Natural killer cell (primary cell): ENCODE data around the gene ATP10D. TPM values are rescaled to one million over a fixed set of nuclear protein-coding genes. Genes with fewer than 3 reads are reported as not detected.

Experiments used
- ATAC-seq, 3 donors: fragments of 150-1000 bp in 2 of 3; fragments of 200-7000 bp in 1 of 3; cut with Tn5 transposase; 1 replicate in 1 of 3; 2 replicates in 2 of 3; pipeline ENCODE4 v1.10.0; 2021; ENCODE audit warnings: mild to moderate bottlenecking in 2 of 3, moderate library complexity in 2 of 3
- DNase-seq, 2 donors: peaks; one replicate each; pipeline versions ENCODE4 v3.0.0 to v3.0.0-alpha.2; 2013 to 2021; ENCODE audit warnings: mixed read lengths in 1 of 2
- H3K27ac ChIP-seq: one replicate; pipeline ENCODE4 v1.5.1; 2013; ENCODE audit warnings: mild to moderate bottlenecking, low read length
- H3K27me3 ChIP-seq: one replicate; pipeline ENCODE4 v1.6.1; 2013; ENCODE audit warnings: low read length; ENCODE audit not compliant: control insufficient read depth, insufficient read depth
- H3K36me3 ChIP-seq: one replicate; pipeline ENCODE4 v1.6.1; 2013; ENCODE audit warnings: low read length; ENCODE audit not compliant: control insufficient read depth, insufficient read depth
- H3K4me1 ChIP-seq: one replicate; pipeline ENCODE4 v1.6.1; 2013; ENCODE audit warnings: low read length; ENCODE audit not compliant: control insufficient read depth, insufficient read depth
- H3K4me3 ChIP-seq: one replicate; pipeline ENCODE4 v1.5.1; 2013; ENCODE audit warnings: low read length
- H3K9me3 ChIP-seq: one replicate; pipeline ENCODE4 v1.6.1; 2013; ENCODE audit warnings: low read length; ENCODE audit not compliant: control insufficient read depth, insufficient read depth
- H3K27ac Mint-ChIP-seq, 2 donors: one replicate each; pipeline ENCODE4 v1.8.0; 2022; ENCODE audit warnings: mild to moderate bottlenecking in 2 of 2, mixed read lengths in 2 of 2, moderate library complexity in 1 of 2
- H3K27me3 Mint-ChIP-seq, 2 donors: one replicate each; pipeline ENCODE4 v1.8.0; 2022; ENCODE audit warnings: low read depth in 2 of 2, mixed read lengths in 2 of 2
- H3K36me3 Mint-ChIP-seq: one replicate; pipeline ENCODE4 v1.8.0; 2022; ENCODE audit warnings: mixed read lengths
- H3K4me1 Mint-ChIP-seq, 2 donors: one replicate each; pipeline ENCODE4 v1.8.0; 2022; ENCODE audit warnings: mixed read lengths in 2 of 2
- H3K4me3 Mint-ChIP-seq: one replicate; pipeline ENCODE4 v1.8.0; 2022; ENCODE audit warnings: mild to moderate bottlenecking, moderate library complexity, mixed read lengths
- H3K9me3 Mint-ChIP-seq, 2 donors: one replicate each; pipeline ENCODE4 v1.8.0; 2022; ENCODE audit warnings: mixed read lengths in 2 of 2
- WGBS: methylation state at CpG from one replicate; pipeline ENCODE4 v1.1.7; 2013; ENCODE audit warnings: missing lambda C conversion rate; ENCODE audit not compliant: insufficient coverage; 5-methylcytosine and 5-hydroxymethylcytosine counted together
- intact Hi-C: fragments of 100-400 bp; cut with micrococcal nuclease; formaldehyde crosslinking; loops from one replicate; pipeline ENCODE4 v1.14.2; 2022
- total RNA-seq, 4 donors: library from RNA; stranded (reverse); fragments of 120-200 nt in 1 of 4; gene quantifications; one replicate each; pipeline versions ENCODE4 v1.2.3 to v1.2.4, GENCODE V29; 2013 to 2022
- TF ChIP-seq, protein P1 (sequence below): fragments of 200-600 bp; IDR thresholded peaks from one replicate; pipeline ENCODE4 v1.8.0; 2022; ENCODE audit warnings: antibody characterized with exemption

Gene ATP10D
- total RNA-seq, 3 donors from 2014 or later (not counting 1 experiment from before 2014, with no cell fraction given) = 19.8 to 79.3 (median 28.0) TPM

DNA sequence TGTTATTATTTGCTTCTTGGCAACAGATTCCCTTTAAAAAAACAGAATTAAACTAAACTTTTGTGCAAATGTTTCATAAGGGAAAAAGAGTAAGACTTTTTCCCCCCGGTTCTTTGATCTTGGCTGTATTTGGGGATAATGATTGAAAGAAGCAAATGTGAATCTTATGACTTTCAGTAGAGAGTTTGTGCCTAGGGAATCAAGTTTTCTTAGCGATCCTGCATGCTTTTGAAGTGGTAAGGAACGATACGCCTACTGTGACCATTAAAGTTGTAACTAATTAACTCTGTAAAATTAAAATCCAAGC is 9.0 kb downstream of the ATP10D start:
- no peaks in the 10 kb centered on the region for H3K9me3 Mint-ChIP-seq
- ATAC-seq (no peak), DNase-seq (no peak)
- H3K27ac Mint-ChIP-seq = no peak overlapping the region
- no peak overlapping the region for H3K4me3 ChIP-seq
- WGBS = 50% methylated on average over 2 of the region's 4 CpGs
- H3K27ac ChIP-seq = no peak overlapping the region
- no peaks in the 10 kb centered on the region for H3K4me1 ChIP-seq
- intact Hi-C loops = loop anchor here (5.0 kb wide), 1 partner anchor 68 kb away; no protein-coding TSS in a partner anchor
- H3K36me3 Mint-ChIP-seq = no peaks in the 10 kb centered on the region
- no peak overlapping the region for H3K4me3 Mint-ChIP-seq
- H3K27me3 ChIP-seq = no peaks in the 10 kb centered on the region
- TF ChIP-seq, protein P1, sequence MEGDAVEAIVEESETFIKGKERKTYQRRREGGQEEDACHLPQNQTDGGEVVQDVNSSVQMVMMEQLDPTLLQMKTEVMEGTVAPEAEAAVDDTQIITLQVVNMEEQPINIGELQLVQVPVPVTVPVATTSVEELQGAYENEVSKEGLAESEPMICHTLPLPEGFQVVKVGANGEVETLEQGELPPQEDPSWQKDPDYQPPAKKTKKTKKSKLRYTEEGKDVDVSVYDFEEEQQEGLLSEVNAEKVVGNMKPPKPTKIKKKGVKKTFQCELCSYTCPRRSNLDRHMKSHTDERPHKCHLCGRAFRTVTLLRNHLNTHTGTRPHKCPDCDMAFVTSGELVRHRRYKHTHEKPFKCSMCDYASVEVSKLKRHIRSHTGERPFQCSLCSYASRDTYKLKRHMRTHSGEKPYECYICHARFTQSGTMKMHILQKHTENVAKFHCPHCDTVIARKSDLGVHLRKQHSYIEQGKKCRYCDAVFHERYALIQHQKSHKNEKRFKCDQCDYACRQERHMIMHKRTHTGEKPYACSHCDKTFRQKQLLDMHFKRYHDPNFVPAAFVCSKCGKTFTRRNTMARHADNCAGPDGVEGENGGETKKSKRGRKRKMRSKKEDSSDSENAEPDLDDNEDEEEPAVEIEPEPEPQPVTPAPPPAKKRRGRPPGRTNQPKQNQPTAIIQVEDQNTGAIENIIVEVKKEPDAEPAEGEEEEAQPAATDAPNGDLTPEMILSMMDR = no peak
- no peaks in the 10 kb centered on the region for H3K9me3 ChIP-seq
- H3K27me3 Mint-ChIP-seq = no peaks in the 10 kb centered on the region
- peaks cover 30 to 35% of the 10 kb centered on the region in 2 donors for H3K4me1 Mint-ChIP-seq
- H3K36me3 ChIP-seq = no peaks in the 10 kb centered on the region

DNA sequence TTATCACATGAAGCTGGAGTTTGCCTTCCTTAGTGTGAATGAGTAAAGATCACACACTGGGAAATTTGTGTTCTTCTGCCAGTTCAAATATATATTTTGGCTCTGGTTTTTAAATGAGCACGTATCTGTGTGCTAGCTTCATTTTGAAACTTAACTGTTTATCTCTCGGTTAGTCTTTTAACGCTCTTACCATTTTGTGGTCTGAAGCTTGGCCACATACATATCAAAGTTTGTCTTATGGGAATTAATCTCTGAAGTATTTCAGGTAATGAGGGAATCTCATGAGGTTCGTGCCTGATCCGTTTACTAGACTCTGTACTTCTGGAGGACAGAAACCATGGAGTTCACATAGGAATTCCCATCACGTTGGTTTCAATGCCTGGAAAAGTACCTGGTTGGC is 13.8 kb downstream of the ATP10D start:
- Mint-ChIP-seq H3K27me3 (no peaks in the 10 kb centered on the region), H3K27ac (peak overlapping the region in 1 of 2 donors; percentile 23), H3K4me1 (peaks cover 13% of the 10 kb centered on the region in 2 donors), H3K36me3 (no peaks in the 10 kb centered on the region), H3K4me3 (no peak overlapping the region), H3K9me3 (no peaks in the 10 kb centered on the region)
- intact Hi-C loops = no loop called here
- H3K4me3 ChIP-seq = no peak overlapping the region
- DNase-seq = no peak
- WGBS = 42% methylated on average over 5 of the region's 6 CpGs
- TF ChIP-seq, protein P1 = no peak
- peak overlapping the region; percentile 65 for H3K27ac ChIP-seq
- H3K27me3 ChIP-seq = no peaks in the 10 kb centered on the region
- no peaks in the 10 kb centered on the region for H3K9me3 ChIP-seq
- no peaks in the 10 kb centered on the region for H3K36me3 ChIP-seq
- ATAC-seq = no peak
- no peaks in the 10 kb centered on the region for H3K4me1 ChIP-seq

DNA sequence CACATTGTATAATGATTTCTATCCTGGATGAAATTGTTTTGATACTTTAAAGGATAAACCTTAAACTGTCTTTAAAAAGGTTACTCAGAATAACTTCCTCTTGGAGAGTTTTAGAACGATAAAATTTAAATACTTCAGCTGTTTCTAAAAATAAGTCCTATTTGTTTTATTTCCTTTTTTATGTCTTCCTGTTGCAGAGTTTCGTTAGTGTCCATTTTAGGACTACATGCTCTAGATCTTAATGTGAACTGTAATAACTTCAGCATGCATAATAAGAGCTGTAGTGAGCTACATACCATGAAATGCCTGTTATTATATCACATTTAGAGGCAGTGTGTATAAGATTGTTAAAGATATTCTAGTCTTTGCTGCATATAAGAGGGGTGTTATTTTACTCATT is 14.6 kb downstream of the ATP10D start:
- no peaks in the 10 kb centered on the region for H3K36me3 ChIP-seq
- intact Hi-C loops = no loop called here
- no peaks in the 10 kb centered on the region for H3K9me3 ChIP-seq
- H3K36me3 Mint-ChIP-seq = no peaks in the 10 kb centered on the region
- TF ChIP-seq, protein P1 = no peak
- peak overlapping the region; percentile 65 for H3K27ac ChIP-seq
- no peak overlapping the region for H3K4me3 ChIP-seq
- H3K27ac Mint-ChIP-seq = no peak overlapping the region
- no peak for ATAC-seq
- H3K4me1 Mint-ChIP-seq = peaks cover 13% of the 10 kb centered on the region in 2 donors
- H3K9me3 Mint-ChIP-seq = no peaks in the 10 kb centered on the region
- no peaks in the 10 kb centered on the region for H3K4me1 ChIP-seq
- no CpG with 5 or more reads among the region's 2 CpGs for WGBS
- no peak for DNase-seq
- no peaks in the 10 kb centered on the region for H3K27me3 ChIP-seq
- H3K4me3 Mint-ChIP-seq = no peak overlapping the region
- no peaks in the 10 kb centered on the region for H3K27me3 Mint-ChIP-seq

DNA sequence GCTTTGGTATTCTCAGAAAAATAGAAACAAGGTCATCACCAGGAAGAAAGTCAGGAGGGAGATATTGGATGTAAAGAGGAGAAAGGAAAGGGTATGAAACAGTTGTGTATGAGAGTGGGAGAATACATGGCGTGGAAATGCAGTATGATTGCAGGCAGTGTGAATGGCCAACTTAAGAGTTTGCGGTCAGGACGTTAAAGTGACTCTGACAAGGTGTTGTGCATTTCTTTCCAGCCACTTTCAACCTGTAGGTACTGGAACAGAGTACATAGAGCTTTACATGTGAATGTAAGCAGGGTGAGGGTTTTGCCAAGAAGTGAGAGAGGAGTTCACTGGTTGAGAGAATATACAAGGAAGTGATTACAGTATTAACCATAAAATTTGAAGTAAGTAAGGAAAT is 15.7 kb downstream of the ATP10D start:
- 63% methylated on average over 3 of the region's 3 CpGs for WGBS
- Histone ChIP-seq H3K27me3 (no peaks in the 10 kb centered on the region), H3K36me3 (no peaks in the 10 kb centered on the region), H3K4me3 (no peak overlapping the region), H3K9me3 (no peaks in the 10 kb centered on the region), H3K27ac (no peak overlapping the region), H3K4me1 (no peaks in the 10 kb centered on the region)
- Mint-ChIP-seq H3K4me3 (no peak overlapping the region), H3K9me3 (no peaks in the 10 kb centered on the region), H3K27me3 (no peaks in the 10 kb centered on the region), H3K36me3 (no peaks in the 10 kb centered on the region), H3K27ac (no peak overlapping the region), H3K4me1 (peaks cover 13% of the 10 kb centered on the region in 2 donors)
- ATAC-seq (no peak), DNase-seq (no peak)
- intact Hi-C loops = no loop called here
- TF ChIP-seq, protein P1 = no peak
